CD14-positive monocyte (primary cell): Measurements from ENCODE around the gene DYDC2. TPM values are rescaled to one million over a fixed set of nuclear protein-coding genes. Genes with fewer than 3 reads are reported as not detected.

Experiments used
- DNase-seq, 3 donors: peaks; one replicate each; pipeline ENCODE4 v3.0.0-alpha.2; 2011 to 2022
- H2AFZ ChIP-seq: 2 replicates; pipeline ENCODE4 v1.6.0; 2012; ENCODE audit warnings: mild to moderate bottlenecking, low read depth, low read length, inconsistent platforms; ENCODE audit not compliant: insufficient read depth, poor library complexity, severe bottlenecking
- H3K27ac ChIP-seq, 2 donors: 1 replicate in 1 of 2; 2 replicates in 1 of 2; pipeline ENCODE4 v1.5.1; 2012 to 2013; ENCODE audit warnings: low read length in 2 of 2, control low read depth in 1 of 2, inconsistent platforms in 1 of 2, low read depth in 1 of 2, mild to moderate bottlenecking in 1 of 2
- H3K27me3 ChIP-seq, 2 donors: one replicate each; pipeline versions ENCODE4 v1.6.0 to v1.6.1; 2011 to 2013; ENCODE audit warnings: low read length in 2 of 2; ENCODE audit not compliant: control insufficient read depth in 2 of 2, insufficient read depth in 2 of 2
- H3K36me3 ChIP-seq, 2 donors: replicated peaks in 1 of 2; 1 replicate in 1 of 2; 2 replicates in 1 of 2; pipeline versions ENCODE4 v1.5.1 to v1.6.1; 2012 to 2013; ENCODE audit warnings: low read length in 2 of 2, control low read depth in 1 of 2, inconsistent platforms in 1 of 2, mild to moderate bottlenecking in 1 of 2; ENCODE audit not compliant: insufficient read depth in 2 of 2, control insufficient read depth in 1 of 2
- H3K4me1 ChIP-seq, 2 donors: 1 replicate in 1 of 2; 2 replicates in 1 of 2; pipeline versions ENCODE4 v1.5.1 to v1.6.1; 2012 to 2013; ENCODE audit warnings: low read length in 2 of 2, control low read depth in 1 of 2, inconsistent platforms in 1 of 2, mild to moderate bottlenecking in 1 of 2, moderate library complexity in 1 of 2; ENCODE audit not compliant: insufficient read depth in 2 of 2, control insufficient read depth in 1 of 2
- H3K4me2 ChIP-seq: replicated peaks from 2 replicates; pipeline ENCODE3; 2012; ENCODE audit warnings: low read length, moderate library complexity, mild to moderate bottlenecking; ENCODE audit not compliant: poor library complexity, severe bottlenecking; ENCODE audit errors: extremely low read depth
- H3K4me3 ChIP-seq, 3 experiments: fragments of 200-600 bp in 1 of 3; sonication (generic) in 1 of 3; replicated peaks in 1 of 3; 1 replicate in 2 of 3; 2 replicates in 1 of 3; pipeline ENCODE4 v1.5.1; 2011 to 2013; ENCODE audit warnings: low read length in 3 of 3, mild to moderate bottlenecking in 3 of 3, control low read depth in 2 of 3, low read depth in 2 of 3, inconsistent platforms in 1 of 3, moderate library complexity in 1 of 3
- H3K79me2 ChIP-seq: 2 replicates; pipeline ENCODE4 v1.6.0; 2012; ENCODE audit warnings: mild to moderate bottlenecking, control low read depth, inconsistent platforms, low read length, moderate library complexity; ENCODE audit not compliant: insufficient read depth
- H3K9ac ChIP-seq: 2 replicates; pipeline ENCODE4 v1.6.0; 2017; ENCODE audit warnings: low read length, mild to moderate bottlenecking; ENCODE audit not compliant: insufficient read depth, poor library complexity, severe bottlenecking
- H3K9me3 ChIP-seq, 2 donors: replicated peaks in 1 of 2; 1 replicate in 1 of 2; 2 replicates in 1 of 2; pipeline versions ENCODE4 v1.5.1 to v1.6.1; 2012 to 2013; ENCODE audit warnings: low read length in 2 of 2, control low read depth in 1 of 2; ENCODE audit not compliant: control insufficient read depth in 1 of 2, insufficient read depth in 1 of 2
- H4K20me1 ChIP-seq: 2 replicates; pipeline ENCODE4 v1.6.0; 2012; ENCODE audit warnings: mild to moderate bottlenecking, low read length, control low read depth, moderate library complexity; ENCODE audit not compliant: insufficient read depth
- H3K27ac Mint-ChIP-seq, 7 donors: one replicate each; pipeline ENCODE4 v1.8.0; 2020; ENCODE audit warnings: mild to moderate bottlenecking in 7 of 7, mixed read lengths in 7 of 7, moderate library complexity in 6 of 7, inconsistent platforms in 2 of 7
- H3K27me3 Mint-ChIP-seq, 3 donors: one replicate each; pipeline ENCODE4 v1.8.0; 2021 to 2022; ENCODE audit warnings: low read depth in 3 of 3, mild to moderate bottlenecking in 3 of 3, mixed read lengths in 3 of 3, moderate library complexity in 3 of 3, inconsistent platforms in 1 of 3
- H3K36me3 Mint-ChIP-seq, 2 donors: one replicate each; pipeline ENCODE4 v1.8.0; 2020; ENCODE audit warnings: mixed read lengths in 2 of 2, inconsistent platforms in 1 of 2, mild to moderate bottlenecking in 1 of 2
- H3K4me1 Mint-ChIP-seq: one replicate; pipeline ENCODE4 v1.8.0; 2020; ENCODE audit warnings: mild to moderate bottlenecking, mixed read lengths
- H3K4me3 Mint-ChIP-seq, 2 donors: one replicate each; pipeline ENCODE4 v1.8.0; 2020; ENCODE audit warnings: mild to moderate bottlenecking in 2 of 2, mixed read lengths in 2 of 2, moderate library complexity in 1 of 2
- H3K9me3 Mint-ChIP-seq, 7 donors: one replicate each; pipeline ENCODE4 v1.8.0; 2020 to 2022; ENCODE audit warnings: mixed read lengths in 7 of 7, mild to moderate bottlenecking in 6 of 7, moderate library complexity in 6 of 7, inconsistent platforms in 2 of 7
- CTCF ChIP-seq: fragments of 200-600 bp; IDR thresholded peaks from one replicate; pipeline ENCODE4 v1.8.0; 2022; ENCODE audit warnings: antibody characterized with exemption, mild to moderate bottlenecking
- WGBS: methylation state at CpG from one replicate; pipeline ENCODE4 v1.1.5; 2013; ENCODE audit warnings: missing lambda C conversion rate; ENCODE audit not compliant: insufficient coverage; 5-methylcytosine and 5-hydroxymethylcytosine counted together
- intact Hi-C, 2 donors: fragments of 100-400 bp; cut with micrococcal nuclease; formaldehyde crosslinking; loops; one replicate each; pipeline versions ENCODE4 v1.15.0 to v1.15.1; 2023
- polyA plus RNA-seq, 3 donors: library from polyadenylated mRNA; depleted of rRNA in 1 of 3; unstranded in 2 of 3; stranded (reverse) in 1 of 3; fragments of 300-500 nt in 2 of 3; fragments of >200 nt in 1 of 3; fragmentation: Illumina TruSeq in 2 of 3; gene quantifications; 1 replicate in 2 of 3; 2 replicates in 1 of 3; pipeline ENCODE4 v1.2.3, GENCODE V29; 2012 to 2021

The DYDC2 gene
- polyA plus RNA-seq, 3 donors, result not detected

GRCh38 chr10:80323311-80323710 lies 33.3 kb upstream of the DYDC2 start:
- Mint-ChIP-seq H3K36me3 (no peaks in the 10 kb centered on the region), H3K27ac (no peak overlapping the region), H3K4me1 (no peaks in the 10 kb centered on the region), H3K27me3 (peaks cover 1 to 4% (median 3%) of the 10 kb centered on the region in 3 donors), H3K4me3 (no peak overlapping the region), H3K9me3 (peaks cover 0 to 3% (median 0%) of the 10 kb centered on the region in 7 donors)
- Histone ChIP-seq H4K20me1 (no peaks in the 10 kb centered on the region), H3K9me3 (no peaks in the 10 kb centered on the region), H3K36me3 (no peaks in the 10 kb centered on the region), H3K4me3 (no peak overlapping the region), H3K79me2 (no peaks in the 10 kb centered on the region), H2AFZ (no peak overlapping the region), H3K27me3 (no peaks in the 10 kb centered on the region), H3K27ac (no peak overlapping the region), H3K9ac (no peak overlapping the region), H3K4me2 (no peak overlapping the region), H3K4me1 (no peaks in the 10 kb centered on the region)
- no peak for DNase-seq
- TF ChIP-seq CTCF, result no peak
- intact Hi-C loops, result no loop called here
- 89% methylated on average over 3 of the region's 3 CpGs for WGBS

DNA sequence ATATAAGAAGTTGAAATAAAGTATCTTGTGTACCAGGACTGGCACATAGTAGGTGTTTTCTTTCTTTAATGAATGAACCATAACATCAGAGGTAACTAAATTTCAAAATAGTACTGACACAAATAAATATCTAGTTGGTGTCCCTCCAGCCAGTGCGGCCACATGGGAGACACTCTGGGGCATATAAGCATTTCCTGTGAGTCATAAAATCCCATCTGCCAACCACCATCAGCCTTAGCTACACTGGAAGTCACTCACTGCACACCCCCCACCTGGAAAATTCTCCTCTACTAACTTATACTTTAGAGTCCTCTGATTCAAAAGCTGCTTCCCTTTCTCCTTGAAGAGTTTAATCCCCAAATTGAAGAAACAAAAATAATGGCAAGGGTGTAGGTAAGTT lies 32.5 kb upstream of the DYDC2 start:
- no peak overlapping the region for H3K4me2 ChIP-seq

More for the DNA sequence above, 32.5 kb upstream of the DYDC2 start:
- no peak overlapping the region for H2AFZ ChIP-seq
- no peaks in the 10 kb centered on the region for H3K9me3 ChIP-seq
- TF ChIP-seq CTCF, result no peak
- H3K27me3 Mint-ChIP-seq, result peaks cover 0 to 4% (median 1%) of the 10 kb centered on the region in 3 donors
- no peak overlapping the region for H3K27ac ChIP-seq
- H3K4me1 Mint-ChIP-seq, result no peaks in the 10 kb centered on the region
- no peak overlapping the region for H3K4me3 Mint-ChIP-seq
- H3K36me3 Mint-ChIP-seq, result no peaks in the 10 kb centered on the region
- DNase-seq, result no peak
- no peaks in the 10 kb centered on the region for H3K4me1 ChIP-seq
- H3K9ac ChIP-seq, result no peak overlapping the region
- no peak overlapping the region for H3K27ac Mint-ChIP-seq
- H4K20me1 ChIP-seq, result no peaks in the 10 kb centered on the region
- H3K79me2 ChIP-seq, result no peaks in the 10 kb centered on the region
- 50% methylated on average over 1 of the region's 1 CpG for WGBS
- no peaks in the 10 kb centered on the region for H3K36me3 ChIP-seq
- no peak overlapping the region for H3K4me3 ChIP-seq
- intact Hi-C loops, result no loop called here
- H3K9me3 Mint-ChIP-seq, result peaks cover 0 to 3% (median 0%) of the 10 kb centered on the region in 7 donors
- H3K27me3 ChIP-seq, result no peaks in the 10 kb centered on the region
